GM19193 (cell line): ENCODE data around the gene LCE2C.
"Not testable (repeated sequence)": the region's sequence is repeated elsewhere in the genome, so short reads cannot be mapped to it uniquely, and the experiment has no call there.

Experiments used
- POLR2A ChIP-seq: IDR thresholded peaks from 4 replicates; pipeline ENCODE4 v1.6.1; 2011; ENCODE audit not compliant: insufficient read depth, insufficient read length; ENCODE audit errors: extremely low read depth

Gene LCE2C

DNA sequence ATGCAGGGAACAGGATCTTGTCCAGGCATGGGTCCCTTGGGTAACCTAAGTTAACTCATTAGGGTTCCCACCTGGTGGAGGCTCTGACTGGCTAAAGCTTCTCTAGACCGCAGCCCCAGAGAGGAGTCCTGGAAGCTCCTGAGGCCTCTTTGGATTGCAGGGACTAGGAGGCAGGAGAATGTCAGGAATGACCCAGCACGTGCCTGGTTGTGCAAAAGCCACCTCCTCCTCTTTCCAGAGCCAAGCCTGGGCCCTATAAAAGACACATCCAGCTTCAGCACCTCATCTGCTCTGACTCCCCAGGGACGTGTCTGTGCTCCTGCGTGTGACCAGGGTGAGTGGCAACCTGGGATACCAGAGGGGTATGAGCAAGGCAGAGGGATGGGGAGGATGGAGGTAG lies 10.7 kb downstream of the LCE2C start, which contains the start of gene LCE2B:
LCE2B (plus strand) TSS at position 301 of the 400 bp plus-strand sequence. CDS start 721 bp downstream, outside the sequence.
- not testable (repeated sequence) for TF ChIP-seq POLR2A

DNA sequence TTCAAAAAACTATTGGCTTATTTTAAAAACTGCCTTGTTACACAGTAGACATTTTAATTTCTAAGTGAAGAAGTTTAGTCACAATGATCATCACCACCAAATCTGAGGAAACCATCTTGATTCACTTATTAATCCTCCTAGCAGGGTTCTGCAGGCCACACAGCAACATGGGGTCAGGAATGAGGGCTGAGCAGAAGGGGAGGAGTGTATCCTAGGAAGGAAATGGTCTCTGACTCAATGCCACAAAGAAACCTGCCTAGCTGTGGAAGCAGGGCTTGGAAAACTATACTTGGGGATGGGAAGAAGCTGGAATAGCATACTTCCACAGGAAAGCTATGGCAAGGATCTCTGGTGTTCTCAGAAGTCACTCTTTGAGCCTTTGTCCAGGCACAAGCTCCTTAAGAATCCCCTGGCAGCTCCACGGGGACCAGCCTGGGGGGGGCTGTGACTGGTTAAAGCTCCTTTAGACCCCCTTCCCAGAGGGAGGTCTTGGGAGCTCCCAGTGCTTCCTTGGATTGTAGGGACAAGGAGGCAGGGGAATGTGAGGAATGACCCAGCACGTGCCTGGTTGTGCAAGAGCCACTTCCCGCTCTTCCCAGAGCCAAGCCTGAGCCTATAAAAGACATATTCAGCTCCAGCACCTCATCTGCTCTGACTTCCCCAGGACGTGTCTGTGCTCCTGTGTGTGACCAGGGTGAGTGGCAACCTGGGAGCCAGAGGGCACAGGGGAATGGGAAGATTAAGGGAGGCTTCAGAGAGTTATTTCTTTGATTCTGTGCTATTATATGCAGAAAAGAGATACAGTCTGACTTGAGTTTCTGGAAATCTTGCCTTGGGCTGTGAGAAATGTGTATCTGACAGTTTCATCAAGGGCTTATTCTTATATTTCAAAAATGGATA lies 22.9 kb downstream of the LCE2C start, which contains the start of gene LCE2A:
LCE2A (plus strand) TSS at position 645 of the 900 bp plus-strand sequence. CDS start 557 bp downstream, outside the sequence.
- TF ChIP-seq POLR2A: no peak

- TF ChIP-seq POLR2A: no peak
Observed at GRCh38 chr1:152699746-152700145, 24.7 kb downstream of the LCE2C start.

GRCh38 chr1:152707860-152708259 lies 32.8 kb downstream of the LCE2C start, which contains the start of gene LCE4A:
LCE4A (plus strand) TSS chr1:152708160; CDS start chr1:152709076, 916 bp downstream.
- TF ChIP-seq POLR2A: no peak

- no peak for TF ChIP-seq POLR2A
Observed at GRCh38 chr1:152718238-152718637, 43.2 kb downstream of the LCE2C start.

DNA sequence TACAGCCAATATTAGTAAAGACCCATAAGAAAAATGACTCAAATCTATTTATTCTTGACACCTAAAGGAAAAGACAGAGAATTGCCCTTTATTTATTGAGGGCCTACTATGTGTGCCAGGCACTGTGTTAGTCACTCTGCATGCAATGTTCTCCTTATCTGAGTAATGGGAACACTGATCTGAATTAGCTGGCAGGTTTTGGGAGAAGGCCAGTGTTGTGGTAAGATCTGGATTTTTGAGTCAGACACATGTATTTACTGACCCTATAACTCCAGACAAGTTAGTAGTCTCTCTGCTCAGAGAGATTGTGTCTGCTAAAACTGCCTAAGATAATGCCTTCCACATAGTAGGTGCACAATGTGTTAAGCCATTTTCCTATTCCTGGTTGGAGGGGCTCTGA lies 50.2 kb downstream of the LCE2C start:
- no peak for TF ChIP-seq POLR2A
